Peyer's patch (tissue), 4 donors: ENCODE data around the gene SMYD3.

ENCODE experiments used
- CTCF ChIP-seq, 6 experiments: fragments of 450-650 bp in 4 of 6; fragments of 200-600 bp in 2 of 6; sonication (generic) in 1 of 6; IDR thresholded peaks; one replicate each; pipeline ENCODE4 v1.5.1; 2017 to 2019; ENCODE audit warnings: antibody characterized with exemption in 6 of 6, mild to moderate bottlenecking in 3 of 6, moderate library complexity in 1 of 6
- POLR2A ChIP-seq, 2 donors: fragments of 450-650 bp; IDR thresholded peaks; one replicate each; pipeline ENCODE4 v1.5.1; 2017; ENCODE audit warnings: antibody characterized with exemption in 2 of 2, mild to moderate bottlenecking in 2 of 2, moderate library complexity in 2 of 2

GRCh38 chr1:246311461-246311860 lies 195.6 kb downstream of the SMYD3 start:
- no peak for TF ChIP-seq POLR2A (IDR thresholded peaks at IDR 0.05)
- no peak for TF ChIP-seq CTCF (IDR thresholded peaks at IDR 0.05)
